GM18867 (cell line): ENCODE data around the gene DHX57.

Source experiments
- ATAC-seq: cut with Tn5 transposase; IDR thresholded peaks from one replicate; pipeline ENCODE4 v1.9.1; 2021; ENCODE audit warnings: mild to moderate bottlenecking, moderate library complexity; ENCODE audit not compliant: unreplicated experiment

The DHX57 gene

GRCh38 chr2:38754506-38754905 lies 121.2 kb downstream of the DHX57 start:
- no peak for ATAC-seq

GRCh38 chr2:38754049-38754448 lies 121.7 kb downstream of the DHX57 start:
- ATAC-seq, result no peak

GRCh38 chr2:38751596-38752410 lies 123.9 kb downstream of the DHX57 start:
- peak; percentile 26 for ATAC-seq

GRCh38 chr2:38750891-38751595 lies 124.7 kb downstream of the DHX57 start, which contains the start of gene SRSF7:
Gene SRSF7, minus strand, starts transcription at chr2:38751361. Its CDS starts 105 bp downstream, at chr2:38751256.
- peak; percentile 76 for ATAC-seq

- ATAC-seq, result peak; percentile 41
Observed at GRCh38 chr2:38750011-38750890, 125.5 kb downstream of the DHX57 start.

GRCh38 chr2:38748943-38749804 lies 126.6 kb downstream of the DHX57 start:
- no peak for ATAC-seq

GRCh38 chr2:38748391-38748790 lies 127.3 kb downstream of the DHX57 start:
- ATAC-seq, result no peak

GRCh38 chr2:38747819-38748218 lies 127.9 kb downstream of the DHX57 start:
- no peak for ATAC-seq
